Measurements from ENCODE around the gene SRSF2.

Gene SRSF2

DNA sequence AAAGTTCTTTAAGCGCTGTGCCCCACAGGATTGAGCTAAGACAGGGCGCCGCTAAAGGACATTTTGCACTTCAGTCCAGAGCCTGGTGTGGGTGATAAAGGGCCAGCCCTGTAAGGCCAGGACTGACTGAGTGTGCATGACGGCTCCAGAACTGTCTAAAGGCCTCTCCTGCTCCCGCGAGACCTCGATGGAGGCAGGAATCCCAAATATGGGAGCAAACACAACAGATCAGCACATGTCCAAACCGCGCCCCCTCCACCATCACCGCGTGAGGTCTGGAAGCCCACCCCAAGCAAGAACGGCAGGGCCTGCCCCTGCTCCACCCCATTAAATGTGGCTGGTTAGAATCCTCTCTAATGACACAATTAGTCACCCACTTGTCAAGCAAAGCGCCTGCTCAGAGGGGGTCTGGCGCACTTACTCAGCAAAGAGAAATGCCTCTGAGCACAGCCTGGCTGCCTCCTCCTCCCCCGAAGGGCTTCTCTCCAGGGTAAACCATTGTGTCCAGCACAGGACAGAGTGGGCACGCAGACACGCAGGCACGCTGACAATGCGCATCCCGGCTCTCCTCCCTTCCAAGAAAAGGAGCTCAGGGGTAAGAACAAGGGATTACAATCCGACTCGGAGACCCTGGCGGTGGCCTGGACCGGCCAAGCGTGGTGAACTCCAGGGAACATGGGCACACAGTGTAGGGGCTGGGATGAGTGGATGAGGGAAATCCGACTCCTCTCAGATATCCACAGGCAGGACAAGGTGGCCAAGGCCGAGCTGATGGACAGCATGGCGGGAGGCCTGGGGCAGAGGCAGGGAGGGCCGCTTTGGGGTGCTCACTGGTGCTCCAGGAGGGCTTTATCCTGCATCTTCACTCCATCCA is 27.8 kb downstream of the SRSF2 start:
- H3K36me3 ChIP-seq (ENCODE audit: low read depth) = peaks cover 13% of the 10 kb centered on the region
- H3K27me3 ChIP-seq (ENCODE audit: insufficient read depth, poor library complexity, severe bottlenecking) = no peaks in the 10 kb centered on the region
- peak; percentile 62 for ATAC-seq (ENCODE audit: low read depth)
- peak overlapping the region; percentile 57 for H3K27ac ChIP-seq (ENCODE audit: poor library complexity, severe bottlenecking)
- no peaks in the 10 kb centered on the region for H3K9me3 ChIP-seq (ENCODE audit: severe bottlenecking)
- TF ChIP-seq, protein P1, sequence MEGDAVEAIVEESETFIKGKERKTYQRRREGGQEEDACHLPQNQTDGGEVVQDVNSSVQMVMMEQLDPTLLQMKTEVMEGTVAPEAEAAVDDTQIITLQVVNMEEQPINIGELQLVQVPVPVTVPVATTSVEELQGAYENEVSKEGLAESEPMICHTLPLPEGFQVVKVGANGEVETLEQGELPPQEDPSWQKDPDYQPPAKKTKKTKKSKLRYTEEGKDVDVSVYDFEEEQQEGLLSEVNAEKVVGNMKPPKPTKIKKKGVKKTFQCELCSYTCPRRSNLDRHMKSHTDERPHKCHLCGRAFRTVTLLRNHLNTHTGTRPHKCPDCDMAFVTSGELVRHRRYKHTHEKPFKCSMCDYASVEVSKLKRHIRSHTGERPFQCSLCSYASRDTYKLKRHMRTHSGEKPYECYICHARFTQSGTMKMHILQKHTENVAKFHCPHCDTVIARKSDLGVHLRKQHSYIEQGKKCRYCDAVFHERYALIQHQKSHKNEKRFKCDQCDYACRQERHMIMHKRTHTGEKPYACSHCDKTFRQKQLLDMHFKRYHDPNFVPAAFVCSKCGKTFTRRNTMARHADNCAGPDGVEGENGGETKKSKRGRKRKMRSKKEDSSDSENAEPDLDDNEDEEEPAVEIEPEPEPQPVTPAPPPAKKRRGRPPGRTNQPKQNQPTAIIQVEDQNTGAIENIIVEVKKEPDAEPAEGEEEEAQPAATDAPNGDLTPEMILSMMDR (IDR thresholded peaks at IDR 0.05; ENCODE audit: poor library complexity, severe bottlenecking) = no peak
- peak overlapping the region; percentile 73 for H3K4me3 ChIP-seq (ENCODE audit: severe bottlenecking)
- DNase-seq (ENCODE audit: low spot score) = no peak
- no peaks in the 10 kb centered on the region for H3K4me1 ChIP-seq (ENCODE audit: insufficient read depth, poor library complexity, severe bottlenecking)

DNA sequence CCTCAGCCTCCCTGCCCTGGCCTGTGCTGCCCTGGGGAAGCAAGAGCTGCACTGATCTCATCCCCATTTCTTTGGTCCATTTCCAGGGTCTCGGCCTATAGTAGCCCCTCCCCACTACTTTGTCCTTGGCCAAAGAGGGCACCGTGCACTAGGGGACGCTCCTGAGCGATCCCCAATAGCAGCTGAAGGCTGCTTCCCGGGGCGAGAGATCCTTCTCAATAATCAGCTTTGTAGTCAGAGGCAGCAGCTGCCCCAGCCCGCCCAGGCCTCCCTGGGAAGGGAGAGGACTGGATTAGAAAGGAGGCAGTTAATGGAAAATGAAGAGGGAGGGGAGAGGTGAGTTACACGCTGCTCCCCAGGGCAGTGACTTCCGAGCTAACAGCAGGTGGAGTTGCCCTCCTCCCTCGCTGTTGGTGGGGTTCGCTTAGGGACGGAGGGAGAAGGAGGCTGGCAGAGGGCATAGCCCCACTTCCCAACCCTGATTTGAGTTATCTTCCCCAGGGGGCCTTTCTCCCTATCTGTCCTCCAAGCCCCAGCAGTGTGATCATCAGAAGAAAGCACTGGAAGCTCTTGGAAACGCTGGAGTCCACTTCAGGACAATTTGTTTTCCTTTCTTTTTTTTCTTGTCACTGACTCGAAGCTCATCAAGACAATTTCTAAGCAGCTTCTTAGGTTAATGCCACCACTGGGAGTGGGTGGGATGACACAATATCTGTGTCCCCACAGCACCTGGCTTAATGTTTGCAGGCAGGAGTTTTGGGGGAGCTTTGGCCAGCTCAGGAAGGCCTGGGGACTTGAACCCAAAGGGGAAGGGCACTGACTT is 28.9 kb downstream of the SRSF2 start:
- TF ChIP-seq, protein P1 (IDR thresholded peaks at IDR 0.05; ENCODE audit: poor library complexity, severe bottlenecking) = no peak
- Histone ChIP-seq H3K9me3 (ENCODE audit: severe bottlenecking) (no peaks in the 10 kb centered on the region), H3K27me3 (ENCODE audit: insufficient read depth, poor library complexity, severe bottlenecking) (no peaks in the 10 kb centered on the region), H3K36me3 (ENCODE audit: low read depth) (peaks cover 2% of the 10 kb centered on the region; the same call in 1 of the 2 replicates), H3K27ac (ENCODE audit: poor library complexity, severe bottlenecking) (no peak overlapping the region), H3K4me1 (ENCODE audit: insufficient read depth, poor library complexity, severe bottlenecking) (no peaks in the 10 kb centered on the region), H3K4me3 (ENCODE audit: severe bottlenecking) (no peak overlapping the region)
- DNase-seq (ENCODE audit: low spot score) (no peak), ATAC-seq (ENCODE audit: low read depth) (no peak)

DNA sequence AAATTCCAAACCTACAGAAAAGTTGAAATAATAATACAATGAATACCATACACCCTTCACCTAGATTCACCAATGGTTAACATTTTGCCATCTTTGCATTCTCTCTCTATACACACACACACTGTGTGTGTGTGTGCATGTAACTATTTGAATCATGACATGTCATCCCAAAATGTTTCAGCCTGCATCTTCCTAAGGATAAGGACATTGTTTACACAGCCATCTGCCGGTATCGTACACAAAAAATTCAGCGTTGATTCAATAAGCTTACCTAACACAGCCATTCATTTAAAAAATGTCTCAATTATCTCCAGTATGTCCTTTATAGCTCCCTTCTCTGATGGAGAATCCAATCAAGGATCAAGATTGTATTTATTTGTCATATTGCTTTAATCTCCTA is 30.3 kb downstream of the SRSF2 start:
- ATAC-seq (ENCODE audit: low read depth) (no peak), DNase-seq (ENCODE audit: low spot score) (no peak)
- H3K9me3 ChIP-seq (ENCODE audit: severe bottlenecking) = no peaks in the 10 kb centered on the region
- TF ChIP-seq, protein P1 (IDR thresholded peaks at IDR 0.05; ENCODE audit: poor library complexity, severe bottlenecking) = no peak
- no peaks in the 10 kb centered on the region for H3K27me3 ChIP-seq (ENCODE audit: insufficient read depth, poor library complexity, severe bottlenecking)
- H3K4me3 ChIP-seq (ENCODE audit: severe bottlenecking) = no peak overlapping the region
- no peak overlapping the region for H3K27ac ChIP-seq (ENCODE audit: poor library complexity, severe bottlenecking)
- H3K36me3 ChIP-seq (ENCODE audit: low read depth) = no peaks in the 10 kb centered on the region
- no peaks in the 10 kb centered on the region for H3K4me1 ChIP-seq (ENCODE audit: insufficient read depth, poor library complexity, severe bottlenecking)

DNA sequence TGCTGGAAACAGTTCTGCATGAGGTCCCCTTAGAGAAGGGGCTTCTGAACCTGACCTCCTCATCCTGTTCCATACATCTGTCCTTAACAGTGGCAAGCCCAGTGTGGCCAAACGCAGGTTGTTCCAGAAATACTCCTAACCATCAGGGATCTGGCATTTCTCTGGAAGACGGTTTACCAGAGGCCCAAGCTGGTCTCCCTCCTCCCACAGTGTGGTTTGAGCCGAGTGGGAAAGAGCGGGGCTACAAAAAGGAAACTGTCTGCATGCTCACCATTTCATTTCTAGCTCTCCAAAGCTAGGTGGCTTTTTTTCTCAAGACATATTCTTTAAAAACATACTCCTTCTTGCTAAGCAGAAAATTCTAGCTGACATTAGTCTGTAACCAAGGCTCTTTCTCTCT is 32.3 kb downstream of the SRSF2 start:
- DNase-seq (ENCODE audit: low spot score) = no peak
- no peak for ATAC-seq (ENCODE audit: low read depth)
- peaks cover 15% of the 10 kb centered on the region for H3K4me1 ChIP-seq (ENCODE audit: insufficient read depth, poor library complexity, severe bottlenecking)

More for the DNA sequence above, 32.3 kb downstream of the SRSF2 start:
- Histone ChIP-seq H3K27ac (ENCODE audit: poor library complexity, severe bottlenecking) (no peak overlapping the region), H3K4me3 (ENCODE audit: severe bottlenecking) (no peak overlapping the region), H3K9me3 (ENCODE audit: severe bottlenecking) (no peaks in the 10 kb centered on the region), H3K27me3 (ENCODE audit: insufficient read depth, poor library complexity, severe bottlenecking) (no peaks in the 10 kb centered on the region), H3K36me3 (ENCODE audit: low read depth) (no peaks in the 10 kb centered on the region)
- TF ChIP-seq, protein P1 (IDR thresholded peaks at IDR 0.05; ENCODE audit: poor library complexity, severe bottlenecking) = no peak
